Activated CD4-positive, CD25-positive, alpha-beta regulatory T cell treated with anti-CD3 and anti-CD28 coated beads, Interleukin-2, amount 50 U/mL, for 16 hours (primary cell): ENCODE measurements around the gene CADM2.

Experiments
- DNase-seq: peaks from one replicate; pipeline ENCODE4 v3.0.0-alpha.2; 2020; ENCODE audit warnings: low read depth, low spot score

Gene CADM2

GRCh38 chr3:85800676-85801075 is 841.9 kb downstream of the CADM2 start:
- no peak for DNase-seq

GRCh38 chr3:85801955-85802354 is 843.2 kb downstream of the CADM2 start:
- no peak for DNase-seq

GRCh38 chr3:85808755-85809154 is 850.0 kb downstream of the CADM2 start:
- no peak for DNase-seq

- no peak for DNase-seq
Measured at GRCh38 chr3:85821130-85821756, 862.5 kb downstream of the CADM2 start.

- DNase-seq = no peak
Measured at GRCh38 chr3:85835857-85836440, 877.2 kb downstream of the CADM2 start.

- DNase-seq = no peak
Measured at GRCh38 chr3:85837402-85837801, 878.6 kb downstream of the CADM2 start.

GRCh38 chr3:85838921-85839320 is 880.1 kb downstream of the CADM2 start:
- no peak for DNase-seq

GRCh38 chr3:85842081-85842480 is 883.3 kb downstream of the CADM2 start:
- DNase-seq = no peak

GRCh38 chr3:85846940-85847339 is 888.2 kb downstream of the CADM2 start:
- no peak for DNase-seq

- DNase-seq = no peak
Measured at GRCh38 chr3:85851071-85851470, 892.3 kb downstream of the CADM2 start.

- DNase-seq = no peak
Measured at GRCh38 chr3:85853805-85854204, 895.0 kb downstream of the CADM2 start.

- no peak for DNase-seq
Measured at GRCh38 chr3:85862893-85863455, 904.2 kb downstream of the CADM2 start.

- DNase-seq = no peak
Measured at GRCh38 chr3:85864896-85865295, 906.1 kb downstream of the CADM2 start.

- no peak for DNase-seq
Measured at GRCh38 chr3:85867072-85867471, 908.3 kb downstream of the CADM2 start.

GRCh38 chr3:85875589-85875988 is 916.8 kb downstream of the CADM2 start:
- no peak for DNase-seq

- DNase-seq = no peak
Measured at GRCh38 chr3:85877631-85878030, 918.8 kb downstream of the CADM2 start.

GRCh38 chr3:85881833-85882393 is 923.1 kb downstream of the CADM2 start:
- DNase-seq = no peak

- no peak for DNase-seq
Measured at GRCh38 chr3:85890043-85890555, 931.3 kb downstream of the CADM2 start.

GRCh38 chr3:85903434-85903833 is 944.6 kb downstream of the CADM2 start:
- no peak for DNase-seq

- DNase-seq = no peak
Measured at GRCh38 chr3:85912980-85913379, 954.2 kb downstream of the CADM2 start.

- DNase-seq = no peak
Measured at GRCh38 chr3:85922374-85922773, 963.6 kb downstream of the CADM2 start.

GRCh38 chr3:85930718-85931117 is 971.9 kb downstream of the CADM2 start:
- DNase-seq = no peak

- DNase-seq = no peak
Measured at GRCh38 chr3:85933326-85933725, 974.5 kb downstream of the CADM2 start.
